GM21576 (cell line): ENCODE results near the gene OR2T12.
"Not testable (repeated sequence)": the region's sequence is repeated elsewhere in the genome, so short reads cannot be mapped to it uniquely, and the experiment has no call there.

Experiments
- ATAC-seq: cut with Tn5 transposase; IDR thresholded peaks from one replicate; pipeline ENCODE4 v1.9.1; 2021; ENCODE audit warnings: mild to moderate bottlenecking, moderate library complexity; ENCODE audit not compliant: unreplicated experiment

The OR2T12 gene, protein sequence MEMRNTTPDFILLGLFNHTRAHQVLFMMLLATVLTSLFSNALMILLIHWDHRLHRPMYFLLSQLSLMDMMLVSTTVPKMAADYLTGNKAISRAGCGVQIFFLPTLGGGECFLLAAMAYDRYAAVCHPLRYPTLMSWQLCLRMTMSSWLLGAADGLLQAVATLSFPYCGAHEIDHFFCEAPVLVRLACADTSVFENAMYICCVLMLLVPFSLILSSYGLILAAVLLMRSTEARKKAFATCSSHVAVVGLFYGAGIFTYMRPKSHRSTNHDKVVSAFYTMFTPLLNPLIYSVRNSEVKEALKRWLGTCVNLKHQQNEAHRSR

DNA sequence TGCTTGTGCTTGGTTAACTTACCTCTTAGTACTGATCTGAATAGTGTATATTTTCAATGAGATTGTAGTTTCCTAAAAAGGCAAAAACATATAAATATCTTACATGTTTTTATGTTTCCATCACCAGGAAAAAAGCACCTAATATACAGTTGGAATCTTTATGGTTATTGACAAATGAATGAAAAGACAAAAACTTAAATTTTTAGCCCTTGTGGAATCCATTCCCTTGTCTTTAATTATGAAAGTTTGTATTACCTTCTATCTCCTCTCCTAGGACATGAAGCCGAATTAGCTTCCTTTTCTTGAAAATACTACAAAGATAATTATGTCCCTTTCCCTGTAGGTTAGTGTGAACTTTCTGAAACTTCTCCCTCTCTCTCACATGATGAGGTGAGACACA is at the start of gene OR2T12:
Gene OR2T12, minus strand, starts transcription at position 101 of the 400 bp plus-strand sequence. CDS start 7,846 bp downstream, outside the sequence.
- ATAC-seq: no peak

DNA sequence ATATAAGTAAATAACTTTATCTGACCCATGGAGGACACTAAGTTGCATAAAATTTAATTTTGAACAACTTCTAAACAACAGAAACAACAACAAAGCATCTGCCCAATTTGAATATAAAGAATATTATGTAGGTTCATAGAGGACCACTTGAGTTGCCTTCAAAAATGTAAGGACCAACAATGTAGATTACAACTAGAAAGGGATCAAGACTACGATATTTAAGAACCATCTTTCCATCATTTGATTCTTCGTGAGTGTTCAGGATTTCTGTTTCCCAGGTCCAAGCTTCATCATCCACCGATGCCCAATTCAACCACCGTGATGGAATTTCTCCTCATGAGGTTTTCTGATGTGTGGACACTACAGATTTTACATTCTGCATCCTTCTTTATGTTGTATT is 45.3 kb upstream of the OR2T12 start, which contains the start of gene OR14C36:
Gene OR14C36, plus strand, starts transcription at position 301 of the 400 bp plus-strand sequence. Its CDS starts 0 bp downstream, at position 301.
- no peak for ATAC-seq

DNA sequence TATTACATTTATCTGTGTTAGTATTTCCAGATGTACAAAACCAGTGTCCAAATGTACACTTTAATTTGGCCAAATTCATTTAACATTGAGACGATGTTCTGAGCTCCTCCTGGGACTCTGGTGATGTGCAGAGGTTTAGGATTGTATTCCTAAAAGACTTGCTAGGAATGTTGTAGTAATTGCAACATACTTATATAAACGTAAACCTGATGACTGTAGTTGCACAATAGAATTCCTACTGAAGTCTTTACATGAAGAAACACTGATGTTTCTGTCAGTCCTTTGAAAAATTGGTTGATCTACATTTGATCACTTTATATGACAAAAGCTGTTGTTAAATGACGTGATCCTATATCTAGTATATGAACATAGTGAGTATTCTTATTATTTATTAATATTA is 40.2 kb upstream of the OR2T12 start:
- no peak for ATAC-seq

DNA sequence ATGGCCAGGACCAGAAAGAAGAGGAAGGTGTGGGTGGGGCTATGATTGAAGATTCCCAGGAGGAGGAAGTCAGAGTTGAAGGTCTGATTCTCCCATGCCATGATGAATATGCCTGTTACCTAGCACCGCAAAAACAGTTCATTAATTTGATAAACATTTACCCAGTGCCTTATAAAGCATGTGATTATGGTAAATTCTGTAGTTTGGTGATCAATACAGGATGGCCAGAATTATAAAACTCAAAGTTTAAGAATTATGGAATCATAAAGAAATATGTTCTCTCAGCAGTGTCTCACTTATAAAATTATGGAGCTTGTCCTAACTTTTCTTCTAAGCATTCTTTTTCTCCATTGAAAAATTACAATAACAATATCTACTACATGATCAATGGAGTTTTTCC is 21.2 kb upstream of the OR2T12 start, which contains the start of gene OR2M7:
Gene OR2M7, minus strand, starts transcription at position 101 of the 400 bp plus-strand sequence. Its CDS starts 0 bp downstream, at position 101.
- no peak for ATAC-seq

DNA sequence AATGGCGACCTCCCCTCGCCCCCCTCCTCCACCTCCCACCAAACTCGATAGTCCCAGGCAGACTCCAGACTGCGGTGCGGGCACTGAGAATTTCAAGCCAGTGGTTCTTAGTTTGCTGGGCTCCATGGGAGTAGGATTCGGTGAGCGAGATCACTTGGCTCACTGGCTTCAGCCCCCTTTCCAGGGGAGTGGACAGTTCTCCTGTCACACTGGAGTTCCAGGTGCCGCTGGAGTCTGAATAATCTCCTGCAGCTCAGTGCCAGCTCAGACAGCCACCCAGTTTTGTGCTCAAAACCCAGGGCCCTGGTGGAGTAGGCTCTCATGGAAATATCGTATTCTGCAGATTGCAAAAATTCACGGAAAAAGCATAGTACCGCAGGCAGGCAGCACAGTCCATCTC is 13.6 kb upstream of the OR2T12 start:
- ATAC-seq: no peak

DNA sequence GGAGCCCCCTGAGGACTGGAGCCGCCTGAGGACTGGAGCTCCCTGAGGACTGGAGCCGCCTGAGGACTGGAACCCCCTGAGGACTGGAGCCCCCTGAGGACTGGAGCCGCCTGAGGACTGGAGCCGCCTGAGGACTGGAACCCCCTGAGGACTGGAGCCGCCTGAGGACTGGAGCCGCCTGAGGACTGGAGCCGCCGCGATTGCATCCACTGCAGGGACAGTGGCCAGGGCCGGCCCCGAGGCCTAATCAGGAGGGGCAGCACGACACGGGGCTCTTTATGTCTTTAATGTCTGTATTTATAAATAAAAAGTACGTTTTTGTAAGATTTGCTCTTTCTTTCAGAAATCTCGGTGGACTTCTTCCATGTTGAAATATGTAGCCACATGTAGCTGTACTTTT is 3.5 kb upstream of the OR2T12 start:
- ATAC-seq: not testable (repeated sequence)

DNA sequence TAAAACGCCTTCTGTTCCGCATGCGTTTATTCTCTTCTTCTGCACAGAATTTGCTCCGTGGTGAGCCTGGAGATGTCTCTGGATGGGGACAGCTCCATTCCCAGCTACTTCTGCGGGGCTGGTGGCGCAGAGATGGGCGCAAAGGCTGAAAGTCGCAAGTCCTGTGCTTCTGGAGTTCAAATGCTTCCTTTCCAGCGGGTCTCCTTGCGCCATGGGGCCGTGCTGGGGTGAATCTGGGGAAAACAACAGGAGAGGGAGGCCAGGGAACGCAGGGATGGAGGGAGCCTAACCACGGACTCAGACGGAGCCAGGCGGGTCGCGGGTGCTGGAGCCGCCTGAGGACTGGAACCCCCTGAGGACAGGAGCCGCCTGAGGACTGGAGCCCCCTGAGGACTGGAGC is 2.9 kb upstream of the OR2T12 start:
- no peak for ATAC-seq

DNA sequence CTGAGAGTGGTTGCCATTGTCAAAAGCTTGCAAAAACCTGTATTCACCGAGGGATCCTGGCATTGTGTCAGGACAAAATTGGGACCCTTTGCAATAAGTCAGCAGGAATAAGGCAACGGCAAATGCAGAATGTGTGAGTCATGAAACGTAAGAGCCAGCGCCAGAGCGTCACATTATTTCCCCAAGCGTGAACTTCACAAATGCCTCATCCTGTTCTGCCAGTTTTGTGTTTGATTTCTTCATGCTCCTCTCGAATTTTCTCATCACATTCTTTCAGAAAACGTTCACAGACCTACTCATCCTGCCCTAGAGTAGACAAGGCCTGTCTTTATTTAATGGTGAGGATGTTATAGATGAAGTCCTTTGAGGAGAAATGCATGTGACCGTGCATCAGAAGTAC is 2.4 kb upstream of the OR2T12 start:
- ATAC-seq: not testable (repeated sequence)

DNA sequence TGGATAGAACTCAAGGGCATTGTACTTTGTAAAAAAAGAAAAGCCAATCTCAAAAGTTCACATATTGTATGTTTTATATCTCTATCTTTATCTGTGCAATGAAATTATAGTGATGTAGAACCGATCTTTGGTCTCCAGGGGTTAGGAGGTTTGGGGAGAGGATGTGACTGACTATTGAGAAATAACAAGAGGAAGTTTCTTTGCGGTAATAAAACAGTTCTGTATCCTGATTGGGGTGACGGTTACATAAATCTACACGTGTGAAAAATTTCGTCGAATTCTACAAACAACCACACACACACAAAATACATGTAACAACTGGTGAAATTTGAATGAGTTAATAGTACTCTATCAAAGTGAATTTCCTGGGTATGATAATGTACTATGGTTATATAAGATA is 14.8 kb downstream of the OR2T12 start:
- no peak for ATAC-seq

DNA sequence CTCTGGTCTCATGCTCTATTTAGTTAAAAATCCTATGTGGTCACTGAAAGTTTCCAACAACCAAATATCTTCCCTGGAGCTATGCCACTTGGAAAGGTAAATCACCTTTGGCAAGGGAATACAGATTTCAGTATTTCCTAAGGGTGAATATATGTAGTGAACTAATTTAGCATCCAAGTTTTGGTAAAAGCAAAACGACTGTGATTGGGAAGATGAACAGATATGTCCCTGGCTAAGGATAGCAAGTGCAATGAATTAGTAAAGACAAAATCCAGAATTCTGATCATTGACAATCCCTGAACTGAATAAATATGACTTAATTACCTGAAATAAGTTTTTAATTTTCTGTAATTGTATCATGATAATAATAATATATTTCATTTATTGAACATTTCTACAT is 25.3 kb downstream of the OR2T12 start, which contains the start of gene OR2T33:
Gene OR2T33, minus strand, starts transcription at position 101 of the 400 bp plus-strand sequence. CDS start 4,162 bp downstream, outside the sequence.
- ATAC-seq: no peak

DNA sequence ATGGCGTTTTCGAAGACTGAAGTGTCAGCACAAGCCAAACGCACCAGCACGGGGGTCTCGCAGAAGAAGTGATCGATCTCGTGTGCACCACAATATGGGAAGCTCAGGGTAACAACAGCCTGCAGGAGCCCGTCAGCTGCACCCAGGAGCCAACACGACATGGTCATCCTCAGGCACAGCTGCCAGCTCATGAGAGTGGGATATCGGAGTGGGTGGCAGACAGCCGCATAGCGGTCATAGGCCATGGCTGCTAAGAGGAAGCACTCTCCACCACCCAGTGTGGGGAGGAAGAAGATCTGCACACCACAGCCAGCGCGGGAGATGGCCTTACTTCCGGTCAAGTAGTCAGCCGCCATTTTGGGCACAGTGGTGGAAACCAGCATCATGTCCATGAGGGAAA is 30.0 kb downstream of the OR2T12 start:
- not testable (repeated sequence) for ATAC-seq

DNA sequence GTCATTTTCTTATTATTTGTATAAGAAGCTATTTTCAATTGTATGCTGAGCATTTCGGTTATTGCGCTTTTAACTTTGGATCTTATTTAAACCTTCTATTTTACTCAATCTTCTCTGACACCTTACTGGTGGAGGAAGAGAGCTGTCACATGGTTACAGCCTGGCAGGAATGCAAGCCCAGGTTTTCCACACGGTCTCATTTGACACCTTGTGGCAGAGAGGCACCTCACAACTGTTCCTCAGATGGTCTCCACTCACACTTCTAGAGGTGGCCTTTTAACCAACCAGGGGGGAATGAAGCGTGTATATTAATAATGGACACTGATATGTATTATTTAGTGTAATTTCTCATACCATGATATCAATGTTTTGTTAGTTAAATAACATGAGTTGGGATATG is 35.0 kb downstream of the OR2T12 start:
- no peak for ATAC-seq

DNA sequence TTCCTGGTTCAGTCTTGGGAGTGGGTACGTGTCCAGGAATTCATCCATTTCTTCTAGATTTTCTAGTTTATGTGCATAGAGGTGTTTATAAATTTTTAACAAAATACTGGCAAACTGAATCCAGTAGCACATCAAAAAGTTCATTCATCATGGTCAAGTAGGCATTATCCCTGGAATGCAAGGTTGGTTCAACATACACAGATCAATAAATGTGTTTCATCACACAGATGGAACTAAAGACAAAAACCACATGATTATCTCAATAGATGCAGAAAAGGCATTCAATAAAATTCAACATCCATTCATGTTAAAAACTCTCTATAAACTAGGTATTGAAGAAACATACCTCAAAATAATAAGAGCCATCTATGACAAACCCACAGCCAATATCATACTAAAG is 43.9 kb downstream of the OR2T12 start:
- ATAC-seq: not testable (repeated sequence)

DNA sequence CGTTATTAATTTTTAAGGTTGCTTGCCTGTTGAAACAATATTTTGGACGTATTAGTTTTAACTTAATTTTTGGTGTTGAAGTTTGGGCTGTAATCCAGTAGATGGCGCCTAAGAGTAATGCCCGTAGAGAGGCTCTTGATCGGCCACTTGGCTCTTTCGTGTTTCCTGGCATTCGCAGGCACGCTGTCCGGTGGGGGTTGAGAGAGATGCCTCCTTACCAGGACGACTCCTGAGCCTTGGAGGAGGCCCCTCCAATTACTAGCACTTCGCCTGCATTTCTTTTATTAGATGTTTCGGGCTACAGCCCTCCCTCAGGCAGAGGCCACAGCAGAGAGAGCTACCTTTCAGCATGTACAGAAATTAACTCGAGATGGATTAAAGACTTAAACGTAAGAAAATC is 60.0 kb downstream of the OR2T12 start:
- peak; percentile 88 for ATAC-seq
